Vagina (tissue), 2 donors: ENCODE results near the gene RSPH1.

ENCODE experiments used
- POLR2A ChIP-seq, 2 donors: fragments of 450-650 bp; IDR thresholded peaks; one replicate each; pipeline ENCODE4 v1.6.1; 2017; ENCODE audit warnings: antibody characterized with exemption in 2 of 2, mild to moderate bottlenecking in 2 of 2, moderate library complexity in 2 of 2
- POLR2AphosphoS5 ChIP-seq, 2 donors: sonication (generic); formaldehyde crosslinking; IDR thresholded peaks; one replicate each; pipeline ENCODE4 v1.9.0; 2017; ENCODE audit warnings: antibody characterized with exemption in 2 of 2, mild to moderate bottlenecking in 2 of 2, low read depth in 1 of 2; ENCODE audit not compliant: insufficient read depth in 1 of 2
- TF ChIP-seq, protein P1 (sequence below), 3 experiments: fragments of 450-650 bp in 2 of 3; fragments of 200-600 bp in 1 of 3; sonication (generic) in 1 of 3; IDR thresholded peaks; one replicate each; pipeline ENCODE4 v1.5.1; 2017 to 2019; ENCODE audit warnings: antibody characterized with exemption in 3 of 3, mild to moderate bottlenecking in 2 of 3, moderate library complexity in 2 of 3

DNA sequence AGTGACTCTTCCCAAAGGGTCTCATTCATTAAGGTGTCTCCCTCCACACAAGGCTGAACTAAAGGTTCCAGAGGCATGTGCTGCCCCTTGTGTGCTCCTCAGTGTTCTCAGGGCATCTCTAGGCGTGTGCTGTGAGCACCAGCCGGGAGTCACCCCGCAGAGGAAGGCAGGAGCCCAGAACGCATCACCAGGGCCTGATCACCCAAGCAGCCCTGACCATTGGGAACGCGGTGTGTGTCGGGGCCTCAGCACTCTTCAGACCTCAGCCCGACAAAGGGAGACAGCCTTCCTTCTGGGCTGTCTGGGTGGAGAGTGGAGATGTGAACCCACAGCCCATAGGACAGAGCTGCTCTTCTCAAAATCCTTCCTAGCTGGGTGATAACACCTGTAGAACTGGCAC is 26.7 kb upstream of the RSPH1 start:
- TF ChIP-seq, protein P1, sequence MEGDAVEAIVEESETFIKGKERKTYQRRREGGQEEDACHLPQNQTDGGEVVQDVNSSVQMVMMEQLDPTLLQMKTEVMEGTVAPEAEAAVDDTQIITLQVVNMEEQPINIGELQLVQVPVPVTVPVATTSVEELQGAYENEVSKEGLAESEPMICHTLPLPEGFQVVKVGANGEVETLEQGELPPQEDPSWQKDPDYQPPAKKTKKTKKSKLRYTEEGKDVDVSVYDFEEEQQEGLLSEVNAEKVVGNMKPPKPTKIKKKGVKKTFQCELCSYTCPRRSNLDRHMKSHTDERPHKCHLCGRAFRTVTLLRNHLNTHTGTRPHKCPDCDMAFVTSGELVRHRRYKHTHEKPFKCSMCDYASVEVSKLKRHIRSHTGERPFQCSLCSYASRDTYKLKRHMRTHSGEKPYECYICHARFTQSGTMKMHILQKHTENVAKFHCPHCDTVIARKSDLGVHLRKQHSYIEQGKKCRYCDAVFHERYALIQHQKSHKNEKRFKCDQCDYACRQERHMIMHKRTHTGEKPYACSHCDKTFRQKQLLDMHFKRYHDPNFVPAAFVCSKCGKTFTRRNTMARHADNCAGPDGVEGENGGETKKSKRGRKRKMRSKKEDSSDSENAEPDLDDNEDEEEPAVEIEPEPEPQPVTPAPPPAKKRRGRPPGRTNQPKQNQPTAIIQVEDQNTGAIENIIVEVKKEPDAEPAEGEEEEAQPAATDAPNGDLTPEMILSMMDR (IDR thresholded peaks at IDR 0.05): no peak
- no peak for TF ChIP-seq POLR2A (IDR thresholded peaks at IDR 0.05)
- TF ChIP-seq POLR2AphosphoS5 (IDR thresholded peaks at IDR 0.05; ENCODE audit: insufficient read depth in 1 of 2, low read depth in 1 of 2): no peak
